Sigmoid colon (tissue), 4 donors: ENCODE data around the gene USP2.

Experiments used
- CTCF ChIP-seq, 4 experiments: fragments of 450-650 bp in 3 of 4; fragments of 200-600 bp in 1 of 4; IDR thresholded peaks; one replicate each; pipeline ENCODE4 v1.5.1; 2016 to 2019; ENCODE audit warnings: antibody characterized with exemption in 4 of 4, mild to moderate bottlenecking in 3 of 4, moderate library complexity in 2 of 4
- EP300 ChIP-seq, 4 donors: sonication (generic); formaldehyde crosslinking; IDR thresholded peaks; one replicate each; pipeline ENCODE4 v1.6.1; 2017; ENCODE audit warnings: antibody characterized with exemption in 4 of 4
- POLR2A ChIP-seq, 2 donors: fragments of 450-650 bp; IDR thresholded peaks; one replicate each; pipeline ENCODE4 v1.6.1; 2016; ENCODE audit warnings: antibody characterized with exemption in 2 of 2, mild to moderate bottlenecking in 2 of 2, moderate library complexity in 2 of 2

GRCh38 chr11:119316729-119317591 is 64.5 kb downstream of the USP2 start, which contains the start of gene MCAM:
- TF ChIP-seq CTCF (IDR thresholded peaks at IDR 0.05) (no peak), POLR2A (IDR thresholded peaks at IDR 0.05) (peak; percentile 69 to 78), EP300 (IDR thresholded peaks at IDR 0.05) (no peak)
